ENCODE data around the gene ASNSD1.
"Not testable (repeated sequence)": the region's sequence is repeated elsewhere in the genome, so short reads cannot be mapped to it uniquely, and the experiment has no call there.

The ASNSD1 gene

DNA sequence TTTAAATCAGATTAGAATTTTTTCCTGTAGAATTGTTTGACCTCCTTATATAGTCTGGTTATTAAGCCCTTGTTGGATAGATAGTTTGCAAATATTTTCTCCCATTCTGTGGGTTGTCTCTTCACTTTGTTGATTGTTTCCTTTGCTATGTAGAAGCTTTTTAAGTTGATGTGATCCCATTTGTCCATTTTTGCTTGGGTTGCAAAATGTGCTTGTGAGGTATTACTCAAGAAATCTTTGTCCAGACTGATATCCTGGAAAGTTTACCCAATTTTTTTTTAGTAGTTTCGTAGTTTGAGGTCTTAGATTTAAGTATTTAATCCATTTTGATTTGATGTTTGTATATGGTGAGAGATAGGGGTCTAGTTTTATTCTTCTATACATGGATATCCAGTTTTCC, 26.5 kb downstream of the ASNSD1 start:
- not testable (repeated sequence) for DNase-seq (ENCODE audit: low spot score)

GRCh38 chr2:189696223-189696622, 35.0 kb downstream of the ASNSD1 start:
- DNase-seq (ENCODE audit: low spot score), result no peak

DNA sequence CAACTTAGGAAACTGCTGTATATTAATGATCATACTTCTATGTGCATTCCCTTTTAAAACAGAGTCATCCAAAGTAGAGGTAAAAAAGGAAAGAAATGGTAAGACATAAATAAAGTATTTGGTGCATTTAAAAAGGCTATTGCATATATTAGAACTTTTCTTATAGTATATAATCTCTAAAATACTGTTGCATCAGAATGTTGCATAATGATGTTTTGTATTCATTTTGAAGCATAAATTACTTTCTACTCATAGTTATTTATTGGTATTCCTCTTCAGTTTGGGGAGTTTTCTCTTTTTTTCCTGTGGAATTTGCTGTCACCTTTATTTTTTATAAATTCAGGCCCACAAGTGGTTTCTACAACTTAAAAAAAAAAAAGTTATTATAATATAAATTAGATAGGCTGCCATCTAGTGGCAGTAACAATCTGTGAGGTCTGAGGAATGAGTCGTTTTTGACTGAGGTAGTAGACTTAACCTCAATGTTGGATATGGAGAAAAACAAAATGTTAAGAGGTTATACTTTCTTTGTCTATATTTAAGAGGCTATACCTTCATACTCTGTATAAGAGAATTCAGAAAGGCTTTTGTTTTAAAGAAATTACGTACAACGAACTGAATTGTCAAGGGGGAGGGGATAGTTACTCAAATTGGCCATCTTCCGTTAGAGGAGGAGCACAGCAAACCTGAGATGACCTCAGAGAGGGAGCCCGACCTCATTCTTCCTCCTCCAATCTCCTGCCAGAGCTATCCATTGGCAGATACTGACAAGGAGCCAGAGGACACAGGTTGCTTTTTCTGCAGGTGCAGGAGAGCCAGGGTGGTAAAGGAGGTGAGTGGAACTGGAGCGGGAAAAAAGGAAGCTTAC, 37.0 kb downstream of the ASNSD1 start:
- no peak for DNase-seq (ENCODE audit: low spot score)

GRCh38 chr2:189700681-189701080, 39.4 kb downstream of the ASNSD1 start:
- no peak for DNase-seq (ENCODE audit: low spot score)

DNA sequence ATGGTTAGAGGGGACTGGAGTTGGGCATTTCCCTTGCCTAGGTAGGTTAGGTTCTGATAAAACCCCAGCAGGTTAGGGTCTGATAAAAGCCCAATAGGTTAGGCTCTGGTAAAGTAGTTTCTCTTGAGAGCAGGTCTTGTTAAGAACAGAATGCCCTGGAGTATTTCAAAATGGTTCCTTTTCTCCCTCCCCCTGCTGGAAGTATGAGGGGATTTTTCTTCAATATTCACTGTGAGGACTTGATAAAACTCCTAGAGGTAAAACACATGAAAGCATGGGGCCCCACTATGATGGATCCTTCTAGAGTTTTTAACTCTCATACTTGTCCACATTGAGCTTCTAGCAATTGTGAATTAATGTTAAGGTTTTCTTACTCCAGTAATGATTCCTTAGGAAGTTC, 40.8 kb downstream of the ASNSD1 start:
- DNase-seq (ENCODE audit: low spot score), result no peak

DNA sequence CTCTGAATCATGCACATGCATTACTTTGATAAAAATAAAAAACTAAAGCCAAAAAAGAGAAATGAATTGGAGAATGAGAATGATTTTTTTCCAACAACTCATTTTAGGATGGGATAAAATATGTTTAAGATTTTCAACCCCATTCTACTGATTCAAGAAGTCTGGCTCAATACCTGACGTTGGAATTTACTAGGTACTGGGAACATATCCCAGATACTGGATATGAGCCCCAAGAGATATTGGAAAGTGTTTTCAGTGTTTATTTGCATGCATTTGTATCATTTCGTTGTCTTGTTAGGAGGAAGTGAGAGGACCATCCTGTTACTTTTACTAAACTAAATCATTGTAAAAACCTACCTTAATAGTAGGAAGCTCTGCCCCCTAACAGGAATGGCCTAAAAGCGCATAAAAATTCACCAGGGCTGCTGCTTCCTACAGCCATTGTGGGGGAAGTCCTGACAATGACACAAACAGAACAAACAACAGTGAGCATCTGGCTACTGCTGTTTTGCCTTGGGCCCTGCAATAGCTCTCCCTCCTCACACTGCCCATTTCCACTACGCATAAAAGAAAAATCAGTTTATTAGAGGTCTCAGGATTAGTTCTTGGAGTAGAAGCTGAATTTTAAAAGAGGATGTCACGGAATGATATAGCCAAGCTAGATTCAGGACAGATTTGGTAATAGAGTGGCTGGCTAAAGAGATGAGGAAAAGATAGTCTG, 48.4 kb downstream of the ASNSD1 start:
- DNase-seq (ENCODE audit: low spot score), result no peak

- DNase-seq (ENCODE audit: low spot score), result not testable (repeated sequence)
Measured at GRCh38 chr2:189717593-189717992, 56.3 kb downstream of the ASNSD1 start.

DNA sequence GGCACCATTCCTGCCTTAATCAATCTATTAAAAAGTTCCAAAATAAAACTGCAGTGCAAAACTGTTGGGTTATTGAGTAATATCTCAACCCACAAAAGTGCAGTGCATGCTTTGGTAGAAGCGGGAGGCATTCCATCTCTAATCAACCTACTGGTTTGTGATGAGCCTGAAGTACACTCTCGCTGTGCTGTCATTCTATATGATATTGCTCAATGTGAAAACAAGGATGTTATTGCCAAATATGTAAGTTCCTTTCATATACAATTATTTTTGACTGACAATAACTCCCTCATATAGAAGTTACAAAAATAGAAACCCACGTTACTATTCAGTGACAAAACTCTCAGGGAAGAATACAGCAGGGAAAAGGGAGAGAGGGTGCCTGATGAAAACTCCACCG, 58.3 kb downstream of the ASNSD1 start:
- no peak for DNase-seq (ENCODE audit: low spot score)
